ENCODE data around the gene PDE7B.

Gene PDE7B

DNA sequence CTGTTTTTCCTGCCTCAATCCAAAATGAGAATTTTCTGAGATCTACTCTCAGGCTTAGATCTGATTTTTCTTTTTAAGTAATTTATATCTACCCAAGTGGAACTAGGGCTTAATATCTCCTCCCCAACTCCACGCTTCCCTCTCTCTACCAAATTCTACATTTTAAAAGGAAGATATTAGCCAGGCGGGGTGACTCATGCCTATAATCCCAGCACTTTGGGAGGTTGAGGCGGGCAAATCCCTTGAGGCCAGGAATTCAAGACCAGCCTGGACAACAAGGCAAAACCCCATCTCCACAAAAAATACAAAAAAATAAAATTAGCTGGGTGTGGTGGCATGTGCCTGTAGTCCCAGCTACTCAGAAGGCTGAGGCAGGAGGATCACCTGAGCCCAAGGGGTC, 337.6 kb downstream of the PDE7B start:
- Histone ChIP-seq H3K9ac (ENCODE audit: low read depth in 1 of 2, low read length in 2 of 2) (no peak overlapping the region), H3K9me3 (ENCODE audit: control insufficient read depth in 1 of 2, low read length in 2 of 2) (no peaks in the 10 kb centered on the region), H3K27ac (ENCODE audit: low read depth, low read length) (no peak overlapping the region), H3K4me1 (ENCODE audit: control insufficient read depth in 1 of 2, insufficient read depth in 2 of 2, low read length in 2 of 2) (peaks cover 4 to 7% of the 10 kb centered on the region in 2 donors), H3K4me3 (ENCODE audit: low read depth in 1 of 2, low read length in 2 of 2) (no peak overlapping the region), H3K27me3 (ENCODE audit: control insufficient read depth in 1 of 2, insufficient read depth in 2 of 2, low read length in 2 of 2) (no peaks in the 10 kb centered on the region), H3K36me3 (ENCODE audit: control insufficient read depth in 1 of 2, insufficient read depth in 2 of 2, low read length in 2 of 2) (peaks cover 0 to 2% of the 10 kb centered on the region in 2 donors)

- Histone ChIP-seq H3K9me3 (ENCODE audit: control insufficient read depth in 1 of 2, low read length in 2 of 2) (no peaks in the 10 kb centered on the region), H3K4me1 (ENCODE audit: control insufficient read depth in 1 of 2, insufficient read depth in 2 of 2, low read length in 2 of 2) (peaks cover 4 to 7% of the 10 kb centered on the region in 2 donors), H3K27ac (ENCODE audit: low read depth, low read length) (no peak overlapping the region), H3K27me3 (ENCODE audit: control insufficient read depth in 1 of 2, insufficient read depth in 2 of 2, low read length in 2 of 2) (no peaks in the 10 kb centered on the region), H3K9ac (ENCODE audit: low read depth in 1 of 2, low read length in 2 of 2) (no peak overlapping the region), H3K36me3 (ENCODE audit: control insufficient read depth in 1 of 2, insufficient read depth in 2 of 2, low read length in 2 of 2) (peaks cover 0 to 2% of the 10 kb centered on the region in 2 donors), H3K4me3 (ENCODE audit: low read depth in 1 of 2, low read length in 2 of 2) (no peak overlapping the region)
Measured at GRCh38 chr6:136191606-136192312, 340.3 kb downstream of the PDE7B start.

- no peaks in the 10 kb centered on the region for H3K27me3 ChIP-seq (ENCODE audit: control insufficient read depth in 1 of 2, insufficient read depth in 2 of 2, low read length in 2 of 2)
- H3K9ac ChIP-seq (ENCODE audit: low read depth in 1 of 2, low read length in 2 of 2), result no peak overlapping the region
- H3K4me1 ChIP-seq (ENCODE audit: control insufficient read depth in 1 of 2, insufficient read depth in 2 of 2, low read length in 2 of 2), result peaks cover 4 to 7% of the 10 kb centered on the region in 2 donors
- H3K27ac ChIP-seq (ENCODE audit: low read depth, low read length), result no peak overlapping the region
- no peak overlapping the region for H3K4me3 ChIP-seq (ENCODE audit: low read depth in 1 of 2, low read length in 2 of 2)
- H3K36me3 ChIP-seq (ENCODE audit: control insufficient read depth in 1 of 2, insufficient read depth in 2 of 2, low read length in 2 of 2), result peaks cover 0 to 2% of the 10 kb centered on the region in 2 donors
- H3K9me3 ChIP-seq (ENCODE audit: control insufficient read depth in 1 of 2, low read length in 2 of 2), result no peaks in the 10 kb centered on the region
Measured at GRCh38 chr6:136192902-136193301, 341.4 kb downstream of the PDE7B start.

- Histone ChIP-seq H3K9me3 (ENCODE audit: control insufficient read depth in 1 of 2, low read length in 2 of 2) (no peaks in the 10 kb centered on the region), H3K27ac (ENCODE audit: low read depth, low read length) (no peak overlapping the region), H3K36me3 (ENCODE audit: control insufficient read depth in 1 of 2, insufficient read depth in 2 of 2, low read length in 2 of 2) (no peaks in the 10 kb centered on the region), H3K27me3 (ENCODE audit: control insufficient read depth in 1 of 2, insufficient read depth in 2 of 2, low read length in 2 of 2) (no peaks in the 10 kb centered on the region), H3K9ac (ENCODE audit: low read depth in 1 of 2, low read length in 2 of 2) (no peak overlapping the region), H3K4me3 (ENCODE audit: low read depth in 1 of 2, low read length in 2 of 2) (no peak overlapping the region), H3K4me1 (ENCODE audit: control insufficient read depth in 1 of 2, insufficient read depth in 2 of 2, low read length in 2 of 2) (no peaks in the 10 kb centered on the region)
Measured at GRCh38 chr6:136201732-136202131, 350.2 kb downstream of the PDE7B start.

DNA sequence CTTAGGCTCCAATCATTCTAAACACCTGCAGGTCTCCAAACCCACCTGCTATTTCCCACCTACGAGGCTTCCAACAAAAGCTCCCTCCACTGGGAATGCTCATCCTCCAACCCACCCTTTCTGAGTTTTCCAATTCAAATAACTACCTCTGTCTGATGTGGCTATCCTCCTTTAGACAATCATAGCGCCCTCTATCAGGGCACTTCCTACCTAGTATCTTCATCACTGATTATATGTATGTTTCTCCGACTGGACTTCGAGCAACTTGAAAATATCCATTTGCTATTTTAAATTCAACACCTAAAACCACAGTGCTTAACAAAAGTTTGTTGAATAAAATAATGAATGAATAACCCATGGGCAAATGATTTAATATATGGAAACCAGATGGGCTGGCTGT, 357.3 kb downstream of the PDE7B start:
- Histone ChIP-seq H3K4me1 (ENCODE audit: control insufficient read depth in 1 of 2, insufficient read depth in 2 of 2, low read length in 2 of 2) (no peaks in the 10 kb centered on the region), H3K27me3 (ENCODE audit: control insufficient read depth in 1 of 2, insufficient read depth in 2 of 2, low read length in 2 of 2) (no peaks in the 10 kb centered on the region), H3K36me3 (ENCODE audit: control insufficient read depth in 1 of 2, insufficient read depth in 2 of 2, low read length in 2 of 2) (no peaks in the 10 kb centered on the region), H3K9ac (ENCODE audit: low read depth in 1 of 2, low read length in 2 of 2) (no peak overlapping the region), H3K4me3 (ENCODE audit: low read depth in 1 of 2, low read length in 2 of 2) (no peak overlapping the region), H3K9me3 (ENCODE audit: control insufficient read depth in 1 of 2, low read length in 2 of 2) (no peaks in the 10 kb centered on the region), H3K27ac (ENCODE audit: low read depth, low read length) (no peak overlapping the region)

DNA sequence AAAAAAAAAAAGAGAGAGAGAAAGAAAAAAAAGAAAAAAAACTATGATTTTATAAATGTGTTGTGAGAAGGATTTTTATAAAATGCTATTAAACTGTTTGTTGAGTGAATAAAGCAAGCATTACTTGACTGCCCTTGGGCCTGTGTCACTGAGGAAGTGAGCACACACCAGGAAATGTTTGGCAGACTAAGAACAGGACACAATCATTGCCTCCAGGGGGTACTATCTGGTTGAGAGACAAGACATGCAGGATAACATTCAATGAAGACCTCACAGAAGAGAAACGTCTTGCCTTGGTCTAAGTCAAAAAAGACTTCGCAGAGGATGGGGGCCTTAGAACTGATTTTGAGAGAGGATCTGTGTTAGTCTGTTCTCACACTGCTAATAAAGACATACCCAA, 358.0 kb downstream of the PDE7B start:
- H3K9me3 ChIP-seq (ENCODE audit: control insufficient read depth in 1 of 2, low read length in 2 of 2), result no peaks in the 10 kb centered on the region
- H3K27me3 ChIP-seq (ENCODE audit: control insufficient read depth in 1 of 2, insufficient read depth in 2 of 2, low read length in 2 of 2), result no peaks in the 10 kb centered on the region
- no peaks in the 10 kb centered on the region for H3K36me3 ChIP-seq (ENCODE audit: control insufficient read depth in 1 of 2, insufficient read depth in 2 of 2, low read length in 2 of 2)
- H3K4me1 ChIP-seq (ENCODE audit: control insufficient read depth in 1 of 2, insufficient read depth in 2 of 2, low read length in 2 of 2), result no peaks in the 10 kb centered on the region
- H3K4me3 ChIP-seq (ENCODE audit: low read depth in 1 of 2, low read length in 2 of 2), result no peak overlapping the region
- H3K27ac ChIP-seq (ENCODE audit: low read depth, low read length), result no peak overlapping the region
- no peak overlapping the region for H3K9ac ChIP-seq (ENCODE audit: low read depth in 1 of 2, low read length in 2 of 2)

DNA sequence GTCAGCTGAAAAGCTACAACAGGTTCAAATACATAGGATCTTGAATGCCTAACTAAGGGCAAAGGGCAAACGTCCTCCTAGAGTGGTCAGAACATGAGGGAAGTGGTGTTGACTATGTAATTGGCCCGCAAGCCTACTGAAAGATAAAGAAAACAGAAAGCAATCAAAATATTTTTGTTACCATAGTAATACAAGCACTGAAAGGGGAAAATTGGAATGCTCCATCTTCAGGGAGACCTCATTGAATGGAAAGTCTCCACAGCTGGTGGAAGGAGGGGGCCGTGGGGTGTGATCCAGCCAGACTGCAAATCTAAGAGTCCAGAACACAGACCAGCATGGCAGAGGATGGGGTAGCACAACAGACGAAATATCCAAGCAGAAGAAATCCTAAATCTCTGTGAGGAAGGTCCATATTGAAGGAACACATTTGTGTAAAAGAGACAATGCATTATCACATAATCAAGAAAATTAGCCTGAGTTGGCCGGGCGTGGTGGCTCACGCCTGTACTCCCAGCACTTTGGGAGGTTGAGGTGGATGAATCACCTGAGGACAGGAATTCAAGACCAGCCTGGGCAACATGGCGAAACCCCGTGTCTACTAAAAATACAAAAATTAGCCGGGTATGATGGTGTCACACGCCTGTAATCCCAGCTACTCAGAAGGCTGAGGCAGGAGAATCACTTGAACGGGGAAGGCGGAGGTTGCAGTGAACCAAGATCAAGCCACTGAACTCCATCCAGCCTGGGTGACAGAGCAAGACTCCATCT, 359.1 kb downstream of the PDE7B start:
- no peaks in the 10 kb centered on the region for H3K4me1 ChIP-seq (ENCODE audit: control insufficient read depth in 1 of 2, insufficient read depth in 2 of 2, low read length in 2 of 2)
- no peaks in the 10 kb centered on the region for H3K9me3 ChIP-seq (ENCODE audit: control insufficient read depth in 1 of 2, low read length in 2 of 2)
- H3K27ac ChIP-seq (ENCODE audit: low read depth, low read length), result no peak overlapping the region
- no peaks in the 10 kb centered on the region for H3K36me3 ChIP-seq (ENCODE audit: control insufficient read depth in 1 of 2, insufficient read depth in 2 of 2, low read length in 2 of 2)
- H3K27me3 ChIP-seq (ENCODE audit: control insufficient read depth in 1 of 2, insufficient read depth in 2 of 2, low read length in 2 of 2), result no peaks in the 10 kb centered on the region
- H3K9ac ChIP-seq (ENCODE audit: low read depth in 1 of 2, low read length in 2 of 2), result no peak overlapping the region
- H3K4me3 ChIP-seq (ENCODE audit: low read depth in 1 of 2, low read length in 2 of 2), result no peak overlapping the region

- Histone ChIP-seq H3K27ac (ENCODE audit: low read depth, low read length) (no peak overlapping the region), H3K4me3 (ENCODE audit: low read depth in 1 of 2, low read length in 2 of 2) (no peak overlapping the region), H3K9ac (ENCODE audit: low read depth in 1 of 2, low read length in 2 of 2) (no peak overlapping the region), H3K27me3 (ENCODE audit: control insufficient read depth in 1 of 2, insufficient read depth in 2 of 2, low read length in 2 of 2) (no peaks in the 10 kb centered on the region), H3K4me1 (ENCODE audit: control insufficient read depth in 1 of 2, insufficient read depth in 2 of 2, low read length in 2 of 2) (no peaks in the 10 kb centered on the region), H3K36me3 (ENCODE audit: control insufficient read depth in 1 of 2, insufficient read depth in 2 of 2, low read length in 2 of 2) (no peaks in the 10 kb centered on the region), H3K9me3 (ENCODE audit: control insufficient read depth in 1 of 2, low read length in 2 of 2) (no peaks in the 10 kb centered on the region)
Measured at GRCh38 chr6:136212608-136213007, 361.1 kb downstream of the PDE7B start.

DNA sequence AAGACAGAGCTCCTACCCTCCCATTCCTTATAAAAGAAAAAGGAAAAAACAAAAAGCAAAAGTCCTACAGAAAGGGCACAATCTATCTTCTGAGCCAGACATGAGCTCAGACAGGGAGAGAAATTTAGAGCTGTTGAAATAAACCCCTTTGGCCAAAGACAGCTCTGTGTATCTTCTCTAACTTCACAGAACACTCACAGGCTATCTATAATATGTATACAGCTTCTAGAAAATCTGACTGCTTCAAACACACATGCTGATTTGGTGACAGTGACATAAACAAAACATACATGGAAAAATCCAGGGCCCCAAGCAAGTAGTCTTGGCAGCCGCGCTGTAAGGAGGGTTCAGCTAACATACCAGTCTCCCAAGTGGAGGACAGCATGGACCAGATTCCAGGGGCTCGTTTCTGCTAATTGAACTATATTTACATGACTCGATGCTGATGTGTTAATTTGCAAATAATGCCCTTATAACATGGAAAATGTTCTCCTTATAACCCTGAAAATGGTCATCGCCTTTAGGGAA, 361.6 kb downstream of the PDE7B start:
- Histone ChIP-seq H3K36me3 (ENCODE audit: control insufficient read depth in 1 of 2, insufficient read depth in 2 of 2, low read length in 2 of 2) (no peaks in the 10 kb centered on the region), H3K9ac (ENCODE audit: low read depth in 1 of 2, low read length in 2 of 2) (no peak overlapping the region), H3K9me3 (ENCODE audit: control insufficient read depth in 1 of 2, low read length in 2 of 2) (no peaks in the 10 kb centered on the region), H3K4me3 (ENCODE audit: low read depth in 1 of 2, low read length in 2 of 2) (no peak overlapping the region), H3K27me3 (ENCODE audit: control insufficient read depth in 1 of 2, insufficient read depth in 2 of 2, low read length in 2 of 2) (no peaks in the 10 kb centered on the region), H3K4me1 (ENCODE audit: control insufficient read depth in 1 of 2, insufficient read depth in 2 of 2, low read length in 2 of 2) (no peaks in the 10 kb centered on the region), H3K27ac (ENCODE audit: low read depth, low read length) (no peak overlapping the region)

DNA sequence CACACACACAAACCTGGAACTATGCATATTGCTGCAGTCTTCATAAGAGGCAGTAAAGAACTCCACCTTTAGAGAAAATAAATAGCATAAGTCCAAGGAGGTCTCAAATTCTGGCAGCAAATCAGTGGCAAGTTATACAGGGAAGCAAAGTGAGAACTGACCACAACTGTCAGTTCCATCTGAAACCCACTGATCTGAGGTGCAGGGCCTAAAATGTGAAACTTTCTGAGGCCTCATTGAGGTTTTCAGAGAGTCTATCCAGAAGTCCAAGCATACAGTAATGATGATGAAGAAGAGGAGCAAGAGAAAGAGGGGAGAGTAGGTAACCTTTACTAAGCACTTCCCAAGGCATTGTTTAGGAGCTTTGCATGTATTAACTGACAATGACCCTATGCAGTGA, 362.4 kb downstream of the PDE7B start:
- no peak overlapping the region for H3K4me3 ChIP-seq (ENCODE audit: low read depth in 1 of 2, low read length in 2 of 2)
- H3K27ac ChIP-seq (ENCODE audit: low read depth, low read length), result no peak overlapping the region
- no peak overlapping the region for H3K9ac ChIP-seq (ENCODE audit: low read depth in 1 of 2, low read length in 2 of 2)
- H3K36me3 ChIP-seq (ENCODE audit: control insufficient read depth in 1 of 2, insufficient read depth in 2 of 2, low read length in 2 of 2), result no peaks in the 10 kb centered on the region
- no peaks in the 10 kb centered on the region for H3K27me3 ChIP-seq (ENCODE audit: control insufficient read depth in 1 of 2, insufficient read depth in 2 of 2, low read length in 2 of 2)
- H3K9me3 ChIP-seq (ENCODE audit: control insufficient read depth in 1 of 2, low read length in 2 of 2), result no peaks in the 10 kb centered on the region
- H3K4me1 ChIP-seq (ENCODE audit: control insufficient read depth in 1 of 2, insufficient read depth in 2 of 2, low read length in 2 of 2), result no peaks in the 10 kb centered on the region

All from duodenal mucosa (tissue), 2 donors.